VCaP (cell line): Measurements from ENCODE around the gene SELENOS.

ENCODE experiments used
- H3K27ac ChIP-seq: fragments of 450-650 bp; 2 replicates; pipeline ENCODE4 v1.5.1; 2017
- TF ChIP-seq, protein P1 (sequence below): fragments of 450-650 bp; conservative IDR thresholded peaks from 2 replicates; pipeline ENCODE4 v1.5.1; 2017; ENCODE audit warnings: mild to moderate bottlenecking, moderate library complexity

SELENOS gene

DNA sequence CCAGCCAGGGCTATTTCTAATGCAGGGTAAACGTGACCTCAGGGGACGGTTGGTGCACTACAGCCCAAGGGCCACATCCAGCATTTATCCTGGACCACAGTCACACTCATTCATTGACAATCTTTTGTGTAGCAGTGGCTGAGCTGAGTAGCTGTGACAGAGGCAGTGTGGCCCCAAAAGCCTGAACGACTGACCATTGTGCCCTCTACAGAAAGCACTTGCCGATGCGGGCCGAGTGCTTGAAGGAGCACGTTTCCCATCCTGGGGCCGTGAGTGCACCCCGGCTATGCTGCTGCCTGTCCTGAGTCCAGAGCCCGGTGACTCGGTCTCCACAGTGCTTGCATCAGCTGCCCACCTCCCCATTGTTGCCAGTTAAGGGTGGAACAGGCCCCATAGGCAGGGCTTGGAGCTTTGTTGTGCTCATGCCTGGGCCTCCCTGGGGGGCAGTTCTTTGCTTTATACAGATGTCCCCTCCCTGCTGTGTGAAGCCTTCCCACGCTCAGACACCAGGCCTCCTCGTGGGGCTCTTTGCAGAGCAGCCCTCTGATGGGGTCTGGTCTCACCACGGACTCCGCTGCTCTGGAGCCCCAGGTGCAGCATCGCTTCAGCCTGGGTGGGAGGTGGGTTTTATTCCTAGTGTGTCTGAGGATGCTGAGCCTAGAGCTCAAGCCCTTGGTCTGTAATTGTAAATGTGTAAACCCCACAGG, 30.8 kb upstream of the SELENOS start:
- TF ChIP-seq, protein P1, sequence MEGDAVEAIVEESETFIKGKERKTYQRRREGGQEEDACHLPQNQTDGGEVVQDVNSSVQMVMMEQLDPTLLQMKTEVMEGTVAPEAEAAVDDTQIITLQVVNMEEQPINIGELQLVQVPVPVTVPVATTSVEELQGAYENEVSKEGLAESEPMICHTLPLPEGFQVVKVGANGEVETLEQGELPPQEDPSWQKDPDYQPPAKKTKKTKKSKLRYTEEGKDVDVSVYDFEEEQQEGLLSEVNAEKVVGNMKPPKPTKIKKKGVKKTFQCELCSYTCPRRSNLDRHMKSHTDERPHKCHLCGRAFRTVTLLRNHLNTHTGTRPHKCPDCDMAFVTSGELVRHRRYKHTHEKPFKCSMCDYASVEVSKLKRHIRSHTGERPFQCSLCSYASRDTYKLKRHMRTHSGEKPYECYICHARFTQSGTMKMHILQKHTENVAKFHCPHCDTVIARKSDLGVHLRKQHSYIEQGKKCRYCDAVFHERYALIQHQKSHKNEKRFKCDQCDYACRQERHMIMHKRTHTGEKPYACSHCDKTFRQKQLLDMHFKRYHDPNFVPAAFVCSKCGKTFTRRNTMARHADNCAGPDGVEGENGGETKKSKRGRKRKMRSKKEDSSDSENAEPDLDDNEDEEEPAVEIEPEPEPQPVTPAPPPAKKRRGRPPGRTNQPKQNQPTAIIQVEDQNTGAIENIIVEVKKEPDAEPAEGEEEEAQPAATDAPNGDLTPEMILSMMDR: no peak
- H3K27ac ChIP-seq: no peak overlapping the region

DNA sequence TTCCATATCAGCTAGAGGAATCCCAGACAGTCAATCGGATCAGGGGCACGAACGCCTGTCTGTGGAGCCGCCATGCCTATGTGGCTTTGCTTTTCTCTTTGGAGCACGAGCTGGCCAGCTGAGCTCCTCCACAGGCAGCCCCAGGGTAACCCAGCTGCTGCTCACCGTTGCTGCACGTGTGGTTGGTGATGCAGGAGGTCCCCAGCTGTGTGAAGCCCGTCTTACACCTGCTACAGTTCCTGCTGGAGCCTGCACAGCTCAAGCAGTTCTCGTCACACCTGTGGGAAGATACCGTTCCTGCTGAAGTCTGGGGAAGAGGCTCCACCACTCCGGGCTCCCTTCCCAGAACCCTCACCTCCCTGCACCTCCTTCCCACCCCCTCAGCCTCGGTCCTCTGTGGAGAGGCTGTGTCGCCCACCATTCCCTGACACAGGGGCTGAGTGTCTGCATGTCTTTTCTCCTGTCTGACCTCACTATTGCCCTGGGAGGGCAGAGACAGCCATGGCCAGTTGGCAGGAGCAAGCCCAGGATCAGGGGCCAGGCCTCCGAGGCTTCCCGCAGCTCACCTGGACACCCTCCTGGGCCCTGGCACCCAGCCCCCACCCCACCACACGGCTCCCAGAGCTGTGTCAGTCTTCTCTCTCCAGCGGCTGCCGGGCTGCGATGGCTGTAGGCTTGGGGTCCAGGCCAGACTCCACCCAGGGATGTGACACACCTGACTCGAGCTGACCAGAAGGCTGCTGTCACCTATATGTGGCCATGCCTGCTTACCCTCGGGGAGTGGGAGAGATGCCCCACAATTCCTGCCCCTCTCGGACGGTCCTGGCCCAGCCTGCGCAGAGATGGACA, 30.0 kb upstream of the SELENOS start:
- TF ChIP-seq, protein P1: no peak
- no peak overlapping the region for H3K27ac ChIP-seq

DNA sequence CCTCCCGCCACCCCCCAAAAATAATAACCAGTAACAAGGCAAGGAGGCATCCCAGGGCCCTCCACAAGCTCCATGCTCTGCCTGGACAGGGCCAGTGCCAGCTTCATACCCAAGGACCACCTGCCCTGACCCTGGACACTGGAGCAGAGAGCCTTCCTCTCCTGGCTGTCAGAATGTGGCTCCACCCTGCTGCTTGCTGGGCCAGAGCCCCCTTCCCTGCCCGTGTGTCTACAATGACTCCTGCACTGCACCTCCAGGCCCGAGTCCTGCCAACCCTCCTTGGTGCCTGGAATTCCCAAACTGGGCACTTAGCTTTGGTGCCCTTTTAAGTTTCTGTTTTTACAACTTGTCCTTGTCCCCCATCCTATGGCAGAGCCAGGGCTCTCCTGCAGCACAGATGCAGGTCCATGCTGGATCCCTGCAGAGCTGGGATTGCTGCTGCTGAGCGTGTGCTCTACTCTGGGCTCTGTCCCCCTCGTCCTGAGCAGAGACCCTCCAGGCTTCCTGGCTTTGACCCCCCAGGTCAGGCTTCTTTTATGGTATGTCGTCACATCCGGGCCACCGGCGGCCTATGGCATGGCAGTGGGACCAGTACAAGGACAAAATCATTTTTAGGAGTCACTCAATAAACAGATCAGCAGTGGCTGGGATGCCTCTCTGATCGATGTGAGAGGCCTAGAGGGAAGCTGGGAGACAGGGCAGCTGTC, 29.2 kb upstream of the SELENOS start:
- no peak overlapping the region for H3K27ac ChIP-seq
- TF ChIP-seq, protein P1: no peak

DNA sequence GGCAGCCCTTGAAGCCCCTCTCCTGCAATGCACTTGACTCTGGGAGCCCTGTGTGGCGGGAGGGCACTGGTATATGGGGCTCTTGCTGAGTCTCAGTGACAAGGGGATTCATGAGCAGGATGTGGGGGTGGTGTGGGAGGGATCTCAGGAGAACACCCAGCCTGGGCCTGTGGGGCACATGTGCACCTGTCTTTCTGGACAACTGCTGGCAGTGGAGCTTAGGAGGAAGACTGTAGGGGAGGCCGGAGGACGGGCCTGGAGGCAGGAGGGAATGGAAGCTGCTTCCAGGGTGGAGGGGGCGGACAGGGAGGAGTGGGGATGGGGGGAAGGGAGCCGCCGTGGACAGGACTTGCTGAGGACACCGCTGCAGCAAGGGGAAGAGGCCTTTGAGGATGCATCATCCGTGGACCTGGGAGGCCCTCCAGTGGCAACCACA, 28.6 kb upstream of the SELENOS start:
- TF ChIP-seq, protein P1: no peak
- no peak overlapping the region for H3K27ac ChIP-seq

GRCh38 chr15:101303408-101303807, 26.1 kb upstream of the SELENOS start:
- H3K27ac ChIP-seq: no peak overlapping the region
- TF ChIP-seq, protein P1: no peak

DNA sequence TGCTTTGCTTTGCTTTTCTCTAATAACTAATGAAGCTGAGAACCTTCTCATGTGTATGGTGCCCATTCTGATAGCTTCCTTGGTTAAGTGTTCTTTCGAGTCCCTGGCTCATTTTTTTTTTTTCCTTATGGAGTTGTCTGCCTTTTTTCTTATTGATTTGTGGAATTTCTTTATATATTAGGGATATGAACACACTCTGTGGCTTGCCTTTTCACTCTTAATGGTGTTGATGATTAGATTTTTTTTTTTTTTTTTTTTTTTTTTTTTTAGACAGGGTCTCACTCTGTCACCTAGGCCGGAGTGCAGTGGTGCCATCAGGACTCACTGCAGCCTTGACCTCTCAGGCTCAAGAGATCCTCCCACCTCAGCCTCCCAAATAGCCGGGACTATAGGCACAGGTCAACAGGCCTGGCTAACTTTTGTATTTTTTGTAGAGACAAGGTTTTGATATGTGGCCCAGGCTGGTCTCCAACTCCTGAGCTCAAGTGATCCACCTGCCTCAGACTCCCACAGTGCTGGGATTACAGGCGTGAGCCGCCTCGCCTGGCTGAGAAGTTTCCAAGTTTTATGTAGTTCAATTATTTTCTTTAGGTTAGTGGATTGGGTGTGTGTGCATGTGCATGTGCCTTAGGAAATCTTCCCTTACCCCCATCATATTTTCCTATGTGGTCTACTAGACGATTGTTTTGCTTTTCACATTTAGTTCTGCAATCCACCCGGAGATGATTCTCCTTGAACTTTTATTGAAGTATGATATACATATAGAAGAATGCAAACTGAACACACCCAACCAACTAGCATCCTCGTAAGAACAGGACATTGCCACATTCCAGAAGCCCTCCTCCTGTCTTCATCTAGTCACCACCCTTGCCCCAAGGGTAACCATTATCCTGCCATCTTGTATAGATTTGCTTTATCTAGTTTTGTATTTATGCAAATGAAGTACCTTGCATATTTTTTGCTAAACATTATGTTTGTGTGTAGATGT, 19.4 kb upstream of the SELENOS start:
- H3K27ac ChIP-seq: peak overlapping the region; percentile 96; the same call in 1 of the 2 replicates
- TF ChIP-seq, protein P1: no peak
